Measurements from ENCODE around the gene SLC25A45. TPM values are rescaled to one million over a fixed set of nuclear protein-coding genes. Genes with fewer than 3 reads are reported as not detected.

SLC25A45 gene
- total RNA-seq, 4 donors from 2014 or later = 2.2 to 5.6 (median 5.2) TPM

- H3K4me1 ChIP-seq = peaks cover 11 to 25% (median 22%) of the 10 kb centered on the region in 4 donors
- no peaks in the 10 kb centered on the region for H3K9me3 ChIP-seq
- in situ Hi-C loops (cut with MboI; ENCODE audit: low pct_ligation_motif_present in 1 of 4, low pct_unique_long_range_greater_than_20kb in 1 of 4, low sequenced_read_pairs in 3 of 4) (no loop called here), intact Hi-C loops (cut with DNase I; ENCODE audit: low total_unique reads) (no loop called here)
- H3K4me3 ChIP-seq = no peak overlapping the region
- no peak for TF ChIP-seq EP300 (IDR thresholded peaks at IDR 0.05; ENCODE audit: low read depth)
- no peak for TF ChIP-seq CTCF (IDR thresholded peaks at IDR 0.05)
- no peak for TF ChIP-seq POLR2AphosphoS5 (IDR thresholded peaks at IDR 0.05)
- TF ChIP-seq POLR2A (IDR thresholded peaks at IDR 0.05) = no peak
- 74 to 100% methylated on average over 1 to 2 of the region's 2 CpGs for WGBS, 2 donors (ENCODE audit: low coverage in 1 of 2)
- no peak overlapping the region for H3K27ac ChIP-seq
- no peak for DNase-seq
- H3K36me3 ChIP-seq = peaks cover 0 to 54% (median 25%) of the 10 kb centered on the region in 4 donors
- peaks cover 8% of the 10 kb centered on the region for H3K27me3 ChIP-seq
Observed at GRCh38 chr11:65351511-65351910, 30.9 kb downstream of the SLC25A45 start.

- TF ChIP-seq POLR2AphosphoS5 (IDR thresholded peaks at IDR 0.05) = no peak
- TF ChIP-seq EP300 (IDR thresholded peaks at IDR 0.05; ENCODE audit: low read depth) = no peak
- in situ Hi-C loops (cut with MboI; ENCODE audit: low pct_ligation_motif_present in 1 of 4, low pct_unique_long_range_greater_than_20kb in 1 of 4, low sequenced_read_pairs in 3 of 4) = no loop called here
- intact Hi-C loops (cut with DNase I; ENCODE audit: low total_unique reads) = no loop called here
Observed at GRCh38 chr11:65341856-65342255, 40.6 kb downstream of the SLC25A45 start.

GRCh38 chr11:65340226-65340625 is 42.2 kb downstream of the SLC25A45 start:
- WGBS, 2 donors (ENCODE audit: low coverage in 1 of 2) = 92 to 94% methylated on average over 2 to 11 of the region's 11 CpGs
- Histone ChIP-seq H3K9me3 (no peaks in the 10 kb centered on the region), H3K27me3 (no peaks in the 10 kb centered on the region), H3K4me1 (peaks cover 3 to 11% (median 7%) of the 10 kb centered on the region in 4 donors), H3K27ac (no peak overlapping the region), H3K4me3 (no peak overlapping the region), H3K36me3 (peaks cover 0 to 51% (median 23%) of the 10 kb centered on the region in 4 donors)
- intact Hi-C loops (cut with DNase I; ENCODE audit: low total_unique reads) = no loop called here
- in situ Hi-C loops (cut with MboI; ENCODE audit: low pct_ligation_motif_present in 1 of 4, low pct_unique_long_range_greater_than_20kb in 1 of 4, low sequenced_read_pairs in 3 of 4) = no loop called here
- TF ChIP-seq POLR2AphosphoS5 (IDR thresholded peaks at IDR 0.05) = no peak
- TF ChIP-seq CTCF (IDR thresholded peaks at IDR 0.05) = no peak
- no peak for TF ChIP-seq POLR2A (IDR thresholded peaks at IDR 0.05)
- no peak for TF ChIP-seq EP300 (IDR thresholded peaks at IDR 0.05; ENCODE audit: low read depth)
- DNase-seq = no peak

More at GRCh38 chr11:65341856-65342255, 40.6 kb downstream of the SLC25A45 start:
- H3K4me3 ChIP-seq = no peak overlapping the region
- WGBS, 2 donors (ENCODE audit: low coverage in 1 of 2) = 71 to 97% methylated on average over 2 to 3 of the region's 3 CpGs
- peaks cover 0 to 65% (median 34%) of the 10 kb centered on the region in 4 donors for H3K36me3 ChIP-seq
- DNase-seq = no peak
- peaks cover 0 to 9% (median 0%) of the 10 kb centered on the region in 4 donors for H3K4me1 ChIP-seq
- no peak overlapping the region for H3K27ac ChIP-seq
- H3K9me3 ChIP-seq = no peaks in the 10 kb centered on the region
- no peaks in the 10 kb centered on the region for H3K27me3 ChIP-seq

- Histone ChIP-seq H3K27me3 (no peaks in the 10 kb centered on the region), H3K4me1 (peaks cover 11 to 22% (median 16%) of the 10 kb centered on the region in 4 donors), H3K36me3 (peaks cover 0 to 36% (median 16%) of the 10 kb centered on the region in 4 donors), H3K4me3 (no peak overlapping the region), H3K9me3 (no peaks in the 10 kb centered on the region), H3K27ac (no peak overlapping the region)
- intact Hi-C loops (cut with DNase I; ENCODE audit: low total_unique reads) (no loop called here), in situ Hi-C loops (cut with MboI; ENCODE audit: low pct_ligation_motif_present in 1 of 4, low pct_unique_long_range_greater_than_20kb in 1 of 4, low sequenced_read_pairs in 3 of 4) (no loop called here)
- TF ChIP-seq EP300 (IDR thresholded peaks at IDR 0.05; ENCODE audit: low read depth) = no peak
- no peak for TF ChIP-seq POLR2AphosphoS5 (IDR thresholded peaks at IDR 0.05)
- TF ChIP-seq CTCF (IDR thresholded peaks at IDR 0.05) = no peak
- TF ChIP-seq POLR2A (IDR thresholded peaks at IDR 0.05) = no peak
- no peak for DNase-seq
- 85 to 93% methylated on average over 5 to 7 of the region's 7 CpGs for WGBS, 2 donors (ENCODE audit: low coverage in 1 of 2)
Observed at GRCh38 chr11:65338676-65339075, 43.8 kb downstream of the SLC25A45 start.

Measured in transverse colon (tissue), 4 donors.